ENCODE measurements around the gene OR4E2. TPM values are rescaled to one million over a fixed set of nuclear protein-coding genes. Genes with fewer than 3 reads are reported as not detected.

The OR4E2 gene
- total and polyA plus RNA-seq, 2 donors (not counting 1 experiment from before 2014, with no cell fraction given), result not detected

DNA sequence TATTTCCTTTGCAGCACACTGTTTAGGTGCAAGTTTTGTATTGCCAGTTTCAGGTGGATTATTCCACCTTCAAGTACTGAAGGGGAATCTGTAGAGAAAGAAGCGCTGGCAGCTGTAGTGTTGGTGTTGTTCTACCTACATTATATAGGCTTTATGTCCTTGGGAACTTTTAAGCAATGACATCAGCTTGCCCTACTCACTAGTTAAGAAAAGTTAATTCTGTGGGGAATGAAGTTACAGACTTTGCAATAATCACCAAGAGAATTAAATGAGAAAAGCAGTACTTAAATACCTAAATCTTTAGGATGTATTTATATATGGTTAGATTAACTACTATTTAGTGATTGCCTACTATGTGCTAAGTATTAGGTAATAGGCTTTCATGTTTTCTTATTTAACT is 20.1 kb downstream of the OR4E2 start, which contains the start of gene OR4E1:
TSS of gene OR4E1 (minus strand) at position 101 of the 400 bp plus-strand sequence. CDS start 2,883 bp downstream, outside the sequence.
- H3K4me3 ChIP-seq (replicated peaks in 1 of 4; ENCODE audit: control extremely low read depth in 1 of 4, insufficient read depth in 1 of 4, low read depth in 3 of 4, low read length in 4 of 4), result no peak within 1 kb of the TSS
- no peak within 1 kb of the TSS for H3K27ac ChIP-seq (ENCODE audit: insufficient read depth, low read length)
- H3K27me3 ChIP-seq (ENCODE audit: control insufficient read depth, insufficient read depth, low read length), result no peaks in the 10 kb centered on the region
- H3K79me2 ChIP-seq (ENCODE audit: control insufficient read depth, insufficient read depth, low read length), result no peaks in the 10 kb centered on the region
- no peaks in the 10 kb centered on the region for H3K4me1 ChIP-seq (ENCODE audit: control insufficient read depth, extremely low read depth, insufficient read depth, low read length)
- no peaks in the 10 kb centered on the region for H4K20me1 ChIP-seq (ENCODE audit: control insufficient read depth, extremely low read depth, insufficient read depth, low read length)
- TF ChIP-seq EZH2 (IDR thresholded peaks at IDR 0.05; ENCODE audit: low read length, missing control alignments), result no peak
- TF ChIP-seq, protein P1, sequence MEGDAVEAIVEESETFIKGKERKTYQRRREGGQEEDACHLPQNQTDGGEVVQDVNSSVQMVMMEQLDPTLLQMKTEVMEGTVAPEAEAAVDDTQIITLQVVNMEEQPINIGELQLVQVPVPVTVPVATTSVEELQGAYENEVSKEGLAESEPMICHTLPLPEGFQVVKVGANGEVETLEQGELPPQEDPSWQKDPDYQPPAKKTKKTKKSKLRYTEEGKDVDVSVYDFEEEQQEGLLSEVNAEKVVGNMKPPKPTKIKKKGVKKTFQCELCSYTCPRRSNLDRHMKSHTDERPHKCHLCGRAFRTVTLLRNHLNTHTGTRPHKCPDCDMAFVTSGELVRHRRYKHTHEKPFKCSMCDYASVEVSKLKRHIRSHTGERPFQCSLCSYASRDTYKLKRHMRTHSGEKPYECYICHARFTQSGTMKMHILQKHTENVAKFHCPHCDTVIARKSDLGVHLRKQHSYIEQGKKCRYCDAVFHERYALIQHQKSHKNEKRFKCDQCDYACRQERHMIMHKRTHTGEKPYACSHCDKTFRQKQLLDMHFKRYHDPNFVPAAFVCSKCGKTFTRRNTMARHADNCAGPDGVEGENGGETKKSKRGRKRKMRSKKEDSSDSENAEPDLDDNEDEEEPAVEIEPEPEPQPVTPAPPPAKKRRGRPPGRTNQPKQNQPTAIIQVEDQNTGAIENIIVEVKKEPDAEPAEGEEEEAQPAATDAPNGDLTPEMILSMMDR (conservative IDR thresholded peaks at IDR 0.05 in 1 of 2, IDR thresholded peaks at IDR 0.05 in 1 of 2; ENCODE audit: low read depth in 1 of 2, low read length in 2 of 2), result no peak
- no peak within 1 kb of the TSS for H2AFZ ChIP-seq (ENCODE audit: low read length)
- no peaks in the 10 kb centered on the region for H3K9me3 ChIP-seq (ENCODE audit: control insufficient read depth, insufficient read depth, low read depth, low read length)
- no peak within 1 kb of the TSS for H3K9ac ChIP-seq (ENCODE audit: insufficient read depth, low read length)
- no peaks in the 10 kb centered on the region for H3K36me3 ChIP-seq (ENCODE audit: control insufficient read depth, insufficient read depth, low read length)
- DNase-seq (ENCODE audit: low read depth in 2 of 2), result no peak
- H3K4me2 ChIP-seq (ENCODE audit: extremely low read depth, insufficient read depth, low read length), result no peak within 1 kb of the TSS

DNA sequence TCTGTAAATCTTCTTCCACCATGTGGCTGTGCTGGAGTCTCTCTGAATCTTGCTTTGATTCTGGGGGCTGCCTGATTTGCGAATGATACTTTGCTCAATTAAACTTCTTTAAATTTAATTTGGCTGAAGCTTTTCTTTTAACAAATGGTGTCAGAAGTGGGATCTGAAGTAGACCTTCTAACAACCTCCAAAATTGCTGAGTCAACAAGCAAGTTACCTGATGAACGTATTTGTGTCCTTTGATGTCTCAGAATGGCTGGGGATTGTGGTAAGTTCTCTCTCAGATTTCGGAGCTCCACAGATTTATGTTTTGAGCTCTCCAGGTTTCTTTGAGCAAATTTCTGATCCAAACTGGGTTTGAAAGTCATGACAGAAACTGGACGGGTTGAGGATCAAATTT is 21.9 kb downstream of the OR4E2 start:
- Histone ChIP-seq H4K20me1 (ENCODE audit: control insufficient read depth, extremely low read depth, insufficient read depth, low read length) (no peaks in the 10 kb centered on the region), H3K9me3 (ENCODE audit: control insufficient read depth, insufficient read depth, low read depth, low read length) (no peaks in the 10 kb centered on the region), H2AFZ (ENCODE audit: low read length) (no peak overlapping the region), H3K36me3 (ENCODE audit: control insufficient read depth, insufficient read depth, low read length) (no peaks in the 10 kb centered on the region), H3K4me1 (ENCODE audit: control insufficient read depth, extremely low read depth, insufficient read depth, low read length) (no peaks in the 10 kb centered on the region), H3K27me3 (ENCODE audit: control insufficient read depth, insufficient read depth, low read length) (no peaks in the 10 kb centered on the region), H3K79me2 (ENCODE audit: control insufficient read depth, insufficient read depth, low read length) (no peaks in the 10 kb centered on the region), H3K27ac (ENCODE audit: insufficient read depth, low read length) (no peak overlapping the region), H3K9ac (ENCODE audit: insufficient read depth, low read length) (no peak overlapping the region), H3K4me3 (replicated peaks in 1 of 4; ENCODE audit: control extremely low read depth in 1 of 4, insufficient read depth in 1 of 4, low read depth in 3 of 4, low read length in 4 of 4) (no peak overlapping the region), H3K4me2 (ENCODE audit: extremely low read depth, insufficient read depth, low read length) (no peak overlapping the region)
- DNase-seq (ENCODE audit: low read depth in 2 of 2), result no peak
- no peak for TF ChIP-seq EZH2 (IDR thresholded peaks at IDR 0.05; ENCODE audit: low read length, missing control alignments)
- TF ChIP-seq, protein P1 (conservative IDR thresholded peaks at IDR 0.05 in 1 of 2, IDR thresholded peaks at IDR 0.05 in 1 of 2; ENCODE audit: low read depth in 1 of 2, low read length in 2 of 2), result no peak

DNA sequence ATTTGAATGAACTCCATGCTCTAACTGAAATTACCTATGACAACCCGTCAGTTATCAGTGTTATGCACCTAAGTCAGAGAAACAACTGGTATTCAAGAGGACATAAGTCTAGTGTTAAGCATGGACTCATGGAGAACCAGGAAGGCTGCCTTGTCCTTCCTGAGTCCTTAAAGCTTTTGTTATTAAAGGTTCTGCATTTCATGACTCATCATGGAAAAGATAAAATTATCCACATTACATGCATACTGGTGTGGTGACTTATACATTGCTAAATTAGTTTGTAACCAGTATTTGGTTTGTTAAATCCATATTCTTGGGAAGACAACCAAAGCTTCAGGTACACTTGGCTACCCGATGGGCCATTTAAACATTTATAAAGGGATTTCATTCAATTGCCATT is 26.4 kb downstream of the OR4E2 start:
- Histone ChIP-seq H3K36me3 (ENCODE audit: control insufficient read depth, insufficient read depth, low read length) (no peaks in the 10 kb centered on the region), H2AFZ (ENCODE audit: low read length) (no peak overlapping the region), H3K4me3 (replicated peaks in 1 of 4; ENCODE audit: control extremely low read depth in 1 of 4, insufficient read depth in 1 of 4, low read depth in 3 of 4, low read length in 4 of 4) (no peak overlapping the region), H4K20me1 (ENCODE audit: control insufficient read depth, extremely low read depth, insufficient read depth, low read length) (no peaks in the 10 kb centered on the region), H3K9me3 (ENCODE audit: control insufficient read depth, insufficient read depth, low read depth, low read length) (no peaks in the 10 kb centered on the region), H3K9ac (ENCODE audit: insufficient read depth, low read length) (no peak overlapping the region), H3K79me2 (ENCODE audit: control insufficient read depth, insufficient read depth, low read length) (no peaks in the 10 kb centered on the region), H3K27ac (ENCODE audit: insufficient read depth, low read length) (no peak overlapping the region), H3K27me3 (ENCODE audit: control insufficient read depth, insufficient read depth, low read length) (no peaks in the 10 kb centered on the region), H3K4me1 (ENCODE audit: control insufficient read depth, extremely low read depth, insufficient read depth, low read length) (no peaks in the 10 kb centered on the region), H3K4me2 (ENCODE audit: extremely low read depth, insufficient read depth, low read length) (no peak overlapping the region)
- DNase-seq (ENCODE audit: low read depth in 2 of 2), result peak; percentile 0 to 9
- TF ChIP-seq, protein P1 (conservative IDR thresholded peaks at IDR 0.05 in 1 of 2, IDR thresholded peaks at IDR 0.05 in 1 of 2; ENCODE audit: low read depth in 1 of 2, low read length in 2 of 2), result no peak
- no peak for TF ChIP-seq EZH2 (IDR thresholded peaks at IDR 0.05; ENCODE audit: low read length, missing control alignments)

Measured in fibroblast of lung (primary cell).